MM.1S (cell line): ENCODE data around the gene NYAP2.

Source experiments
- DNase-seq: peaks from one replicate; pipeline ENCODE4 v3.0.0-alpha.2; 2015
- H2AFZ ChIP-seq: fragments of 300-600 bp; sonication (generic); 2 replicates; pipeline ENCODE4 v1.6.0; 2016; ENCODE audit warnings: antibody characterized with exemption, low read length
- H3F3A ChIP-seq: fragments of 300-600 bp; sonication (generic); 2 replicates; pipeline ENCODE4 v1.6.1; 2016; ENCODE audit warnings: mild to moderate bottlenecking, antibody characterized with exemption, low read length, moderate library complexity, mixed read lengths; ENCODE audit not compliant: insufficient read depth
- H3K27ac ChIP-seq: fragments of 300-600 bp; sonication (generic); 2 replicates; pipeline ENCODE4 v1.5.1; 2016; ENCODE audit warnings: mild to moderate bottlenecking, low read length
- H3K27me3 ChIP-seq: fragments of 300-600 bp; sonication (generic); replicated peaks from 2 replicates; pipeline ENCODE4 v1.6.0; 2016; ENCODE audit warnings: low read length; ENCODE audit not compliant: insufficient read depth
- H3K36me3 ChIP-seq: fragments of 300-600 bp; sonication (generic); replicated peaks from 2 replicates; pipeline ENCODE4 v1.6.1; 2016; ENCODE audit warnings: mild to moderate bottlenecking, low read length, mixed read lengths; ENCODE audit not compliant: insufficient read depth
- H3K4me1 ChIP-seq: fragments of 300-600 bp; sonication (generic); 2 replicates; pipeline ENCODE4 v1.6.1; 2016; ENCODE audit warnings: low read length, mixed read lengths
- H3K4me2 ChIP-seq: fragments of 300-600 bp; sonication (generic); 2 replicates; pipeline ENCODE4 v1.6.0; 2016; ENCODE audit warnings: low read depth, low read length
- H3K4me3 ChIP-seq: fragments of 300-600 bp; sonication (generic); 2 replicates; pipeline ENCODE4 v1.5.1; 2016; ENCODE audit warnings: low read length, mixed read lengths
- H3K79me2 ChIP-seq: fragments of 300-600 bp; sonication (generic); 2 replicates; pipeline ENCODE4 v1.6.1; 2016; ENCODE audit warnings: mixed run types, low read length, mixed read lengths
- H3K9ac ChIP-seq: fragments of 300-600 bp; sonication (generic); 2 replicates; pipeline ENCODE4 v1.6.1; 2016; ENCODE audit warnings: low read length, mixed read lengths
- H3K9me2 ChIP-seq: fragments of 300-600 bp; sonication (generic); replicated peaks from 2 replicates; pipeline ENCODE4 v1.6.1; 2016; ENCODE audit warnings: mild to moderate bottlenecking, low read length, mixed read lengths; ENCODE audit not compliant: insufficient read depth
- H3K9me3 ChIP-seq: fragments of 300-600 bp; sonication (generic); replicated peaks from 2 replicates; pipeline ENCODE4 v1.6.1; 2016; ENCODE audit warnings: mild to moderate bottlenecking, low read length, mixed read lengths; ENCODE audit not compliant: insufficient read depth
- H4K20me1 ChIP-seq: fragments of 300-600 bp; sonication (generic); 2 replicates; pipeline ENCODE4 v1.6.1; 2016; ENCODE audit warnings: mild to moderate bottlenecking, low read length, moderate library complexity, mixed read lengths; ENCODE audit not compliant: insufficient read depth
- CTCF ChIP-seq: fragments of 300-600 bp; sonication (generic); IDR thresholded peaks from 2 replicates; pipeline ENCODE4 v1.5.1; 2016; ENCODE audit warnings: antibody characterized with exemption, low read length, mixed read lengths
- EZH2 ChIP-seq: fragments of 300-600 bp; sonication (generic); optimal IDR thresholded peaks from 2 replicates; pipeline ENCODE3; 2017; ENCODE audit warnings: low read depth, mild to moderate bottlenecking, antibody characterized with exemption, low read length, mixed read lengths
- EZH2phosphoT487 ChIP-seq: fragments of 300-600 bp; sonication (generic); IDR thresholded peaks from 2 replicates; pipeline ENCODE4 v1.6.1; 2018; ENCODE audit warnings: antibody characterized with exemption, low read length

The NYAP2 gene

GRCh38 chr2:225466891-225467604, 67.5 kb downstream of the NYAP2 start:
- Histone ChIP-seq H3K4me3 (no peak overlapping the region), H3K27ac (no peak overlapping the region), H3K79me2 (no peaks in the 10 kb centered on the region), H3K36me3 (no peaks in the 10 kb centered on the region), H3K9ac (no peak overlapping the region), H3K9me2 (no peaks in the 10 kb centered on the region), H3F3A (peaks cover 3% of the 10 kb centered on the region; the same call in 1 of the 2 replicates), H3K9me3 (no peaks in the 10 kb centered on the region), H3K4me2 (no peak overlapping the region), H3K4me1 (peaks cover 11% of the 10 kb centered on the region), H4K20me1 (no peaks in the 10 kb centered on the region), H2AFZ (no peak overlapping the region), H3K27me3 (no peaks in the 10 kb centered on the region)
- DNase-seq, result no peak
- TF ChIP-seq CTCF (no peak), EZH2phosphoT487 (no peak), EZH2 (no peak)

- Histone ChIP-seq H3K27ac (no peak overlapping the region), H3F3A (peaks cover 3% of the 10 kb centered on the region; the same call in 1 of the 2 replicates), H3K36me3 (no peaks in the 10 kb centered on the region), H3K9me2 (no peaks in the 10 kb centered on the region), H2AFZ (no peak overlapping the region), H3K4me1 (peaks cover 11% of the 10 kb centered on the region), H4K20me1 (no peaks in the 10 kb centered on the region), H3K9me3 (no peaks in the 10 kb centered on the region), H3K79me2 (no peaks in the 10 kb centered on the region), H3K9ac (no peak overlapping the region), H3K4me3 (no peak overlapping the region), H3K4me2 (no peak overlapping the region), H3K27me3 (no peaks in the 10 kb centered on the region)
- DNase-seq, result no peak
- TF ChIP-seq EZH2phosphoT487 (no peak), CTCF (no peak), EZH2 (no peak)
Measured at GRCh38 chr2:225468131-225468530, 68.6 kb downstream of the NYAP2 start.

GRCh38 chr2:225471039-225471438, 71.5 kb downstream of the NYAP2 start:
- Histone ChIP-seq H2AFZ (no peak overlapping the region), H3K9ac (no peak overlapping the region), H3K36me3 (no peaks in the 10 kb centered on the region), H3K27ac (no peak overlapping the region), H3K9me2 (no peaks in the 10 kb centered on the region), H3K27me3 (no peaks in the 10 kb centered on the region), H3F3A (no peaks in the 10 kb centered on the region), H3K9me3 (no peaks in the 10 kb centered on the region), H3K4me1 (no peaks in the 10 kb centered on the region), H3K4me3 (no peak overlapping the region), H4K20me1 (no peaks in the 10 kb centered on the region), H3K4me2 (no peak overlapping the region), H3K79me2 (no peaks in the 10 kb centered on the region)
- TF ChIP-seq CTCF (no peak), EZH2phosphoT487 (no peak), EZH2 (no peak)
- no peak for DNase-seq
